Breast epithelium (tissue), 4 donors: ENCODE data around the gene TF. TPM values are rescaled to one million over a fixed set of nuclear protein-coding genes. Genes with fewer than 3 reads are reported as not detected.

ENCODE experiments used
- DNase-seq, 2 donors: peaks; one replicate each; pipeline ENCODE4 v3.0.0-alpha.2; 2019; ENCODE audit warnings: low spot score in 2 of 2
- H3K27ac ChIP-seq, 2 donors: fragments of 200-600 bp; sonication (generic) in 1 of 2; one replicate each; pipeline ENCODE4 v1.5.1; 2016 to 2019; ENCODE audit warnings: mild to moderate bottlenecking in 1 of 2
- H3K27me3 ChIP-seq, 2 donors: fragments of 200-600 bp; sonication (generic) in 1 of 2; one replicate each; pipeline versions ENCODE4 v1.5.1 to v1.6.0; 2017 to 2019; ENCODE audit warnings: control low read depth in 1 of 2, mild to moderate bottlenecking in 1 of 2
- H3K36me3 ChIP-seq: fragments of 200-600 bp; one replicate; pipeline ENCODE4 v1.5.1; 2019
- H3K4me1 ChIP-seq, 2 donors: fragments of 200-600 bp; sonication (generic); one replicate each; pipeline ENCODE4 v1.5.1; 2016 to 2019; ENCODE audit warnings: control low read depth in 1 of 2
- H3K4me3 ChIP-seq, 3 donors: fragments of 200-600 bp; sonication (generic); 1 replicate in 2 of 3; 2 replicates in 1 of 3; pipeline ENCODE4 v1.5.1; 2016 to 2019; ENCODE audit warnings: mild to moderate bottlenecking in 3 of 3, moderate library complexity in 2 of 3
- H3K9me3 ChIP-seq, 2 donors: fragments of 200-600 bp; sonication (generic) in 1 of 2; one replicate each; pipeline ENCODE4 v1.5.1; 2016 to 2019; ENCODE audit warnings: control low read depth in 1 of 2
- CTCF ChIP-seq, 3 donors: fragments of 450-650 bp; IDR thresholded peaks; one replicate each; pipeline ENCODE4 v1.5.1; 2016 to 2017; ENCODE audit warnings: antibody characterized with exemption in 3 of 3, mild to moderate bottlenecking in 3 of 3, moderate library complexity in 3 of 3
- POLR2A ChIP-seq: fragments of 450-650 bp; IDR thresholded peaks from one replicate; pipeline ENCODE4 v1.6.1; 2016; ENCODE audit warnings: antibody characterized with exemption, mild to moderate bottlenecking, moderate library complexity
- POLR2AphosphoS5 ChIP-seq, 3 donors: sonication (generic); formaldehyde crosslinking; IDR thresholded peaks; one replicate each; pipeline ENCODE4 v1.6.1; 2017; ENCODE audit warnings: antibody characterized with exemption in 3 of 3
- intact Hi-C: fragments of 100-400 bp; cut with DNase I; formaldehyde crosslinking; loops from one replicate; pipeline ENCODE4 v1.15.1; 2023; ENCODE audit warnings: low total_unique reads
- total RNA-seq, 3 donors: library from RNA; depleted of rRNA; stranded (reverse); fragments of >200 nt; gene quantifications; one replicate each; pipeline ENCODE4 v1.1.0, GENCODE V29; 2016

Gene TF
- total RNA-seq, 3 donors from 2014 or later = 6.3 to 22.9 (median 8.5) TPM

GRCh38 chr3:133824961-133825485, 78.8 kb downstream of the TF start:
- Histone ChIP-seq H3K36me3 (peaks cover 3% of the 10 kb centered on the region), H3K4me1 (no peaks in the 10 kb centered on the region), H3K27ac (no peak overlapping the region), H3K9me3 (no peaks in the 10 kb centered on the region), H3K4me3 (no peak overlapping the region), H3K27me3 (no peaks in the 10 kb centered on the region)
- no peak for DNase-seq
- TF ChIP-seq POLR2AphosphoS5 (IDR thresholded peaks at IDR 0.05) = no peak
- intact Hi-C loops = no loop called here

DNA sequence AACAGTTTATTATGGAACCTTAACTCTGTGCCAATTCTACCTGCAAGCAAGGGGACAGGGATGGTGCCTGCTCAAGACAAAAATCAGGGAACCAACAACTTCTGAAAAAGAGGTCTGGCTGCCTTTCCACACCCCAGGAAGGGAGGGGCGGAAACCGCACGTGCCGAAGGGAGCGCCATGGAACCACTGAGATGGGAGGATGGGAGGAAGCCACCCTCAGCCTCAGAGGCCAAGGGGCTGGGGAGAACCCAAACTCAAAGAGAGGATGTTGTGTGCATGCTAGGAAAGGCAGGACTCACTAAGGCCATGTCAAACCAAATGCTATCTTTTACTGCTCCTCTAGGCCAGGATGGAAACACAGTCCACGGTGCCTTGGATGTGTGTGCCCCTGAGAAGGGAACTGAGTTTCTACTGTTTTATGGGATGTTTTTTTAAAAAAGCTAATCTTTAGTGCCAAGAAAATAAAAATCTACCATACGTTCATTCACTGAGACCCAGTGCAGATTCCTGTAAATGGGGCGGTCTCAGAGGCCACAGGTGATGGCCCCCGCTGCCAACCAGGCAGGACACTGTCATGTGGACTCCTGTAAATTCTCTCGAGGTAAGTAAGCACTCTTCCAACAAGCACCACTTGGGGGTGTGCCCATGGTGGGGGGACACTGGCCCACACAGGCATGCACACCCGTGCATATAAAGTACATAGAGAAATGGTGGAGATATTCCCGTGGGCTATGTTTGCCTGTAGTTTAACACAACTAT, 80.0 kb downstream of the TF start:
- intact Hi-C loops = no loop called here
- TF ChIP-seq CTCF (IDR thresholded peaks at IDR 0.05) (no peak), POLR2AphosphoS5 (IDR thresholded peaks at IDR 0.05) (no peak), POLR2A (no peak)
- no peaks in the 10 kb centered on the region for H3K9me3 ChIP-seq
- H3K27me3 ChIP-seq = no peaks in the 10 kb centered on the region
- no peak overlapping the region for H3K27ac ChIP-seq
- H3K36me3 ChIP-seq = no peaks in the 10 kb centered on the region
- H3K4me1 ChIP-seq = no peaks in the 10 kb centered on the region
- H3K4me3 ChIP-seq = no peak overlapping the region
- no peak for DNase-seq

DNA sequence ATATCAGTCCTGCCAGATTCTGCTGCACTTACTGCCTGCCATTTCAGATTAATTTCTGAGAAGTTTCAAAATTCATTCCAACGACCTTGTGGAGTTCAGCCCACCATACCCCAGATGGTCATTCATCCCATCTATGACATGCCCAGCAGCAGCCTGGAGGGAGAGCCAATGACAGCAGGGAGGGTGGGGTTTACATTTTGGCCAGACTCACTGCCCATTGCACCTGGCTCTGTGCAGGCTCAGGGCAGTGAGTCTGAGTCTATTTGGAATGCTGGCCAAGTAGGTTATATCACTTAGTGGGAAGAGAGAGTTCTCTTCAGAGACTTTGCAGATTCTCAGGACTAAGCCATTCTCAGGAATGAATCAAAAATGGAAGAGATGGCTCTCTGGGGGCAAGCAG, 80.9 kb downstream of the TF start:
- no peak for TF ChIP-seq POLR2AphosphoS5 (IDR thresholded peaks at IDR 0.05)
- TF ChIP-seq CTCF (IDR thresholded peaks at IDR 0.05) = no peak
- no peak for TF ChIP-seq POLR2A
- Histone ChIP-seq H3K9me3 (no peaks in the 10 kb centered on the region), H3K4me1 (no peaks in the 10 kb centered on the region), H3K4me3 (no peak overlapping the region), H3K36me3 (no peaks in the 10 kb centered on the region), H3K27me3 (no peaks in the 10 kb centered on the region), H3K27ac (no peak overlapping the region)
- intact Hi-C loops = no loop called here
- DNase-seq = no peak

DNA sequence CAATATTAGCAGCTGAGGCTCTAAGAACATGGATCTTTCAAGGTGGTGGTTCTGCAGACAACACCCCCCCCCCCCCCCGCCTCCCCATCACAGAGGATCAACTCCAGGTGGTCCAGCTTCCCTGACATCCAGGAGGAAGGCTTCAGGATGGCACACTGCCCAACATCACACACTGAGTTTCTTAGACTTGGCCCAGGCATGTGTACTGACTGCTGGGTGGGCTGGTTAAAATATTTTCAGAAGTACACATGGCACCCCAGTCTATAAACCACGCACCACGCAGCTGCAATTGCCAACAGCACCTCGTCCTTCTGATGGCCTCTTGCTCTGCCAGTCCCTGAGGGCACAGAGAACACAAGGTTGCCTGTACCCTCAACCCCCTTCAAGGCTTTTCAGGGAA, 81.5 kb downstream of the TF start:
- no peak for DNase-seq
- Histone ChIP-seq H3K27me3 (no peaks in the 10 kb centered on the region), H3K36me3 (no peaks in the 10 kb centered on the region), H3K27ac (no peak overlapping the region), H3K4me1 (no peaks in the 10 kb centered on the region), H3K9me3 (no peaks in the 10 kb centered on the region), H3K4me3 (no peak overlapping the region)
- intact Hi-C loops = no loop called here
- no peak for TF ChIP-seq CTCF (IDR thresholded peaks at IDR 0.05)
- TF ChIP-seq POLR2AphosphoS5 (IDR thresholded peaks at IDR 0.05) = no peak

- Histone ChIP-seq H3K9me3 (no peaks in the 10 kb centered on the region), H3K36me3 (no peaks in the 10 kb centered on the region), H3K4me3 (no peak overlapping the region), H3K27ac (no peak overlapping the region), H3K27me3 (no peaks in the 10 kb centered on the region), H3K4me1 (no peaks in the 10 kb centered on the region)
- peak in 1 of 2 donors; percentile 1 for DNase-seq
- TF ChIP-seq CTCF (IDR thresholded peaks at IDR 0.05) (no peak), POLR2AphosphoS5 (IDR thresholded peaks at IDR 0.05) (no peak), POLR2A (no peak)
- intact Hi-C loops = no loop called here
Measured at GRCh38 chr3:133828576-133829309, 82.5 kb downstream of the TF start.
